Neural cell (in vitro differentiated cells): ENCODE results near the gene SLC29A3. TPM values are rescaled to one million over a fixed set of nuclear protein-coding genes. Genes with fewer than 3 reads are reported as not detected.

Source experiments
- H2AFZ ChIP-seq: fragments of 200-600, 300-800 bp; sonication (generic), shearing (Covaris generic); 2 replicates; pipeline ENCODE4 v1.6.0; 2014; ENCODE audit warnings: low read depth, mild to moderate bottlenecking, antibody characterized with exemption, low read length, moderate library complexity
- H3F3A ChIP-seq: fragments of 200-600 bp; shearing (Covaris generic); 2 replicates; pipeline ENCODE4 v1.6.1; 2016; ENCODE audit warnings: mild to moderate bottlenecking, moderate library complexity, mixed read lengths, antibody characterized with exemption, low read length; ENCODE audit not compliant: insufficient read depth, poor library complexity, severe bottlenecking
- H3K27ac ChIP-seq: fragments of 200-600, 300-800 bp; sonication (generic), shearing (Covaris generic); 2 replicates; pipeline ENCODE4 v1.5.1; 2014; ENCODE audit warnings: mild to moderate bottlenecking, low read length, moderate library complexity
- H3K27me3 ChIP-seq: fragments of 300-800, 200-600 bp; sonication (generic), shearing (Covaris generic); 2 replicates; pipeline ENCODE4 v1.6.0; 2014; ENCODE audit warnings: mild to moderate bottlenecking, low read depth, low read length, moderate library complexity; ENCODE audit not compliant: insufficient read depth
- H3K36me3 ChIP-seq: fragments of 300-800, 200-600 bp; sonication (generic), shearing (Covaris generic); 2 replicates; pipeline ENCODE4 v1.5.1; 2014; ENCODE audit warnings: mild to moderate bottlenecking, antibody characterized with exemption, low read length, moderate library complexity; ENCODE audit not compliant: insufficient read depth
- H3K4me2 ChIP-seq: fragments of 300-800, 200-600 bp; sonication (generic), shearing (Covaris generic); 2 replicates; pipeline ENCODE4 v1.6.0; 2014; ENCODE audit warnings: mild to moderate bottlenecking, low read length
- H3K4me3 ChIP-seq: fragments of 300-800, 200-600 bp; sonication (generic), shearing (Covaris generic); 2 replicates; pipeline ENCODE4 v1.5.1; 2014; ENCODE audit warnings: mild to moderate bottlenecking, low read length, moderate library complexity
- H3K79me2 ChIP-seq: fragments of 200-600 bp; shearing (Covaris generic); replicated peaks from 2 replicates; pipeline ENCODE4 v1.6.0; 2014; ENCODE audit warnings: mild to moderate bottlenecking, low read length, moderate library complexity; ENCODE audit not compliant: insufficient read depth
- H3K9ac ChIP-seq: fragments of 300-800, 200-600 bp; sonication (generic), shearing (Covaris generic); 2 replicates; pipeline ENCODE4 v1.6.1; 2016; ENCODE audit warnings: mild to moderate bottlenecking, low read length, mixed read lengths
- H3K9me2 ChIP-seq: fragments of 200-600 bp; shearing (Covaris generic); 2 replicates; pipeline ENCODE4 v1.6.1; 2016; ENCODE audit warnings: mild to moderate bottlenecking, low read length, mixed read lengths; ENCODE audit not compliant: insufficient read depth
- H3K9me3 ChIP-seq: fragments of 200-600, 300-800 bp; sonication (generic), shearing (Covaris generic); 2 replicates; pipeline ENCODE4 v1.6.1; 2016; ENCODE audit warnings: mild to moderate bottlenecking, mixed run types, low read length, moderate library complexity, mixed read lengths
- H4K20me1 ChIP-seq: fragments of 200-600 bp; shearing (Covaris generic); 2 replicates; pipeline ENCODE4 v1.6.1; 2016; ENCODE audit warnings: mild to moderate bottlenecking, mixed run types; ENCODE audit not compliant: insufficient read depth
- CTCF ChIP-seq: fragments of 450-650 bp; IDR thresholded peaks from 2 replicates; pipeline ENCODE4 v1.5.1; 2014; ENCODE audit warnings: antibody characterized with exemption, mild to moderate bottlenecking, moderate library complexity; ENCODE audit not compliant: poor library complexity, severe bottlenecking
- EP300 ChIP-seq: fragments of 450-650 bp; conservative IDR thresholded peaks from 2 replicates; pipeline ENCODE4 v1.6.1; 2014; ENCODE audit warnings: antibody characterized with exemption, mild to moderate bottlenecking, moderate library complexity; ENCODE audit not compliant: poor library complexity, severe bottlenecking
- EZH2 ChIP-seq: fragments of 200-600, 300-800 bp; shearing (Covaris generic), sonication (generic); IDR thresholded peaks from 2 replicates; pipeline ENCODE4 v1.6.1; 2014; ENCODE audit warnings: antibody characterized with exemption, low read length, borderline replicate concordance, mild to moderate bottlenecking; ENCODE audit not compliant: insufficient read depth, poor library complexity, severe bottlenecking
- MXI1 ChIP-seq: fragments of 450-650 bp; conservative IDR thresholded peaks from 2 replicates; pipeline ENCODE4 v1.6.1; 2014; ENCODE audit warnings: antibody characterized with exemption, mild to moderate bottlenecking; ENCODE audit not compliant: poor library complexity, severe bottlenecking
- POLR2AphosphoS5 ChIP-seq: IDR thresholded peaks from 2 replicates; pipeline ENCODE4 v1.6.1; 2012
- RAD21 ChIP-seq: fragments of 450-650 bp; conservative IDR thresholded peaks from 2 replicates; pipeline ENCODE4 v1.6.1; 2014; ENCODE audit warnings: antibody characterized with exemption, mild to moderate bottlenecking, moderate library complexity
- REST ChIP-seq: IDR thresholded peaks from 2 replicates; pipeline ENCODE4 v1.6.1; 2012; ENCODE audit warnings: borderline replicate concordance
- SMC3 ChIP-seq: fragments of 450-650 bp; conservative IDR thresholded peaks from 2 replicates; pipeline ENCODE4 v1.6.1; 2014; ENCODE audit warnings: antibody characterized with exemption, mild to moderate bottlenecking, moderate library complexity; ENCODE audit not compliant: poor library complexity
- TAF1 ChIP-seq: IDR thresholded peaks from 2 replicates; pipeline ENCODE4 v1.6.1; 2012; ENCODE audit warnings: low read depth
- polyA plus RNA-seq: library from polyadenylated mRNA; depleted of rRNA; stranded (reverse); fragments of >200 nt; gene quantifications from 2 replicates; pipeline ENCODE4 v1.2.3, GENCODE V29; 2014

SLC29A3 gene
- polyA plus RNA-seq, 1 donor from 2014 or later, result 2.3 TPM

GRCh38 chr10:71388171-71388570 lies 69.1 kb downstream of the SLC29A3 start:
- Histone ChIP-seq H3K9ac (no peak overlapping the region), H4K20me1 (no peaks in the 10 kb centered on the region), H2AFZ (no peak overlapping the region), H3K9me2 (no peaks in the 10 kb centered on the region), H3K4me3 (no peak overlapping the region), H3K9me3 (no peaks in the 10 kb centered on the region), H3K36me3 (no peaks in the 10 kb centered on the region), H3K4me2 (no peak overlapping the region), H3K79me2 (no peaks in the 10 kb centered on the region), H3K27me3 (no peaks in the 10 kb centered on the region), H3K27ac (no peak overlapping the region), H3F3A (no peaks in the 10 kb centered on the region)
- no peak for TF ChIP-seq MXI1
- TF ChIP-seq EP300, result no peak
- TF ChIP-seq REST, result no peak
- TF ChIP-seq CTCF, result no peak

- TF ChIP-seq MXI1 (no peak), TAF1 (no peak), EZH2 (no peak), EP300 (no peak), POLR2AphosphoS5 (no peak), CTCF (no peak), SMC3 (no peak), REST (no peak), RAD21 (no peak)
- H3K9me3 ChIP-seq, result no peaks in the 10 kb centered on the region
- H3K4me2 ChIP-seq, result no peak overlapping the region
- H3K79me2 ChIP-seq, result no peaks in the 10 kb centered on the region
- H3K27me3 ChIP-seq, result no peaks in the 10 kb centered on the region
- no peak overlapping the region for H3K27ac ChIP-seq
- H3K4me3 ChIP-seq, result no peak overlapping the region
- H4K20me1 ChIP-seq, result no peaks in the 10 kb centered on the region
- no peaks in the 10 kb centered on the region for H3F3A ChIP-seq
- no peak overlapping the region for H3K9ac ChIP-seq
- H2AFZ ChIP-seq, result no peak overlapping the region
- H3K9me2 ChIP-seq, result no peaks in the 10 kb centered on the region
- no peaks in the 10 kb centered on the region for H3K36me3 ChIP-seq
These were observed 69.7 kb downstream of the SLC29A3 start for GRCh38 chr10:71388583-71389310.
